Mesodermal cell (in vitro differentiated cells): ENCODE measurements around the gene CLDN5.

Experiments used
- H3K27ac ChIP-seq: 2 replicates; pipeline ENCODE4 v1.7.0; 2013; ENCODE audit warnings: mild to moderate bottlenecking, low read depth, low read length, moderate library complexity; ENCODE audit not compliant: severe bottlenecking
- H3K36me3 ChIP-seq: 2 replicates; pipeline ENCODE4 v1.7.1; 2013; ENCODE audit warnings: mild to moderate bottlenecking, low read length, moderate library complexity; ENCODE audit not compliant: control insufficient read depth, insufficient read depth
- H3K4me1 ChIP-seq: one replicate; pipeline ENCODE4 v1.7.1; 2013; ENCODE audit warnings: mild to moderate bottlenecking, low read length; ENCODE audit not compliant: insufficient read depth, control insufficient read depth, poor library complexity, severe bottlenecking
- H3K4me3 ChIP-seq: 2 replicates; pipeline ENCODE4 v1.7.0; 2013; ENCODE audit warnings: low read length, control low read depth, mild to moderate bottlenecking; ENCODE audit not compliant: insufficient read depth, poor library complexity, severe bottlenecking; ENCODE audit errors: extremely low read depth
- H3K9me3 ChIP-seq: 2 replicates; pipeline ENCODE4 v1.7.1; 2013; ENCODE audit warnings: mild to moderate bottlenecking, low read length, moderate library complexity; ENCODE audit not compliant: control insufficient read depth
- WGBS, 2 experiments: methylation state at CpG; one replicate each; pipeline ENCODE4 v1.1.5; 2013; ENCODE audit warnings: missing lambda C conversion rate in 2 of 2; ENCODE audit not compliant: insufficient coverage in 2 of 2; 5-methylcytosine and 5-hydroxymethylcytosine counted together

CLDN5 gene

GRCh38 chr22:19479355-19480172 lies 44.6 kb downstream of the CLDN5 start, which contains the start of gene CDC45:
Gene CDC45 (plus strand): TSS chr22:19479920. CDS start chr22:19479969, 49 bp downstream.
- H3K36me3 ChIP-seq = peaks cover 53% of the 10 kb centered on the region
- peak within 1 kb of the TSS; percentile 99 for H3K27ac ChIP-seq
- H3K4me1 ChIP-seq = peaks cover 14% of the 10 kb centered on the region
- WGBS, 2 experiments = 0 to 1% methylated on average over 28 to 41 of the region's 50 CpGs
- no peaks in the 10 kb centered on the region for H3K9me3 ChIP-seq
- peak within 1 kb of the TSS; percentile 80 for H3K4me3 ChIP-seq

GRCh38 chr22:19478901-19479354 lies 45.3 kb downstream of the CLDN5 start, which contains the start of gene UFD1:
Gene UFD1 (minus strand): TSS chr22:19479193. CDS start chr22:19479085, 108 bp downstream.
- WGBS, 2 experiments = 0% methylated on average over 31 to 36 of the region's 42 CpGs
- H3K4me1 ChIP-seq = peaks cover 14% of the 10 kb centered on the region
- H3K9me3 ChIP-seq = no peaks in the 10 kb centered on the region
- peak within 1 kb of the TSS; percentile 80 for H3K4me3 ChIP-seq
- peak within 1 kb of the TSS; percentile 99 for H3K27ac ChIP-seq
- H3K36me3 ChIP-seq = peaks cover 53% of the 10 kb centered on the region

- 1 to 3% methylated on average over 20 to 25 of the region's 31 CpGs for whole genome bisulfite sequencing, 2 experiments
These were observed 45.9 kb downstream of the CLDN5 start for GRCh38 chr22:19478045-19478900.

DNA sequence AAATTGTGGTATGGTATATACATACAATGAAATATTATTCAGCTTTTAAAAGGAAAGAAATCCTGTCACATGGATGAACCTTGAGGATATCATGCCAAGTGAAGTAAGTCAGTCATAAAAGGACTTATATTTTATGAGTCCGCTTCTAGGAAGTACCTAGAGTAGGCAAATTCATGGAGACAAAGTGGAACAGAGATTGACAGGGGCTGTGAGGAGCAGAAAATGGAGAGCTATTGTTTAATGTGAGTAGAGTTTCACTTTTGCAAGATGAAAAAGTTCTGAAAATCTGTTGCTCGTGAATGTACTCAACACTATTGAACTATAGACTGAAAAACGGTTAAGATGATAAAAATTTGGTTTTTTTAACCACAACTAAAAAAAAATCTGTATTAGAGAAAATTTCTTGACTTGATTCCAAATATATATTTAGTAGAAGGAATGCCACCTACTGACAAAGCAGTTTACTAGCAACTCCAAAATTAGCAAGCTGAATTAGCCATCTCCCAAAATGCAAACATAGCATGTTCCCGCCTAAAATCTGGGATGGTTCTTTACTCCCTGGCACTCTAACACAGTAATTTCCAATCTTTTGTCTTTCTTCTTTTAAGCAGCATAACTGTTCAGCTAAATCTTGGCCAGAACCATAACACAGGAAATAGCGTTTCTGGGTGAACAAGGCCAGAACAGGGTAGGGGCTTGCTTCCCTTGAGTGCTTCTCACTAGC lies 46.7 kb downstream of the CLDN5 start:
- Histone ChIP-seq H3K9me3 (no peaks in the 10 kb centered on the region), H3K4me1 (peaks cover 14% of the 10 kb centered on the region), H3K27ac (no peak overlapping the region), H3K4me3 (peak overlapping the region; percentile 80), H3K36me3 (peaks cover 56% of the 10 kb centered on the region)
- 74 to 78% methylated on average over 2 to 3 of the region's 5 CpGs for WGBS, 2 experiments

More at GRCh38 chr22:19478045-19478900, 45.9 kb downstream of the CLDN5 start:
- Histone ChIP-seq H3K9me3 (no peaks in the 10 kb centered on the region), H3K4me3 (peak overlapping the region; percentile 80), H3K27ac (peak overlapping the region; percentile 99), H3K36me3 (peaks cover 55% of the 10 kb centered on the region), H3K4me1 (peaks cover 14% of the 10 kb centered on the region)

DNA sequence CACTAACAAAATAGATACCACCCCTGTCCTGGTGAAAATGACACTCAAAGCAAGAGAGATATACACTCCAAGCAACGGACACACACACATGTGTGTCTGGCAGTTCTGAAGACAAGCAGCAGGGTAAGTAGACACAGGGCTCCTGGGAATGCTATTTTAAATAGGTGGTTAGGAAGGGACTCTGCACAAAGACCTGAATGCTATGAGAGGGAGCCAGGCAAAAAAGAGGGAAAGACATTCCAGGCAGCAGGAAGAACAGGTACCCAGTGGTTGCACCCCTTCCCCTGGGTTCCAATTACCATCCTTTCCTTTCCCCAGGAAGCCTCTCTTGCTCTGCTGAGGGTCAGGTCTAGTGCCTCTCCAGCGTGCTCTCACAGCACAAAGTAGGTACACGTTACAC lies 48.2 kb downstream of the CLDN5 start:
- no peaks in the 10 kb centered on the region for H3K9me3 ChIP-seq
- peaks cover 12% of the 10 kb centered on the region for H3K4me1 ChIP-seq
- H3K4me3 ChIP-seq = no peak overlapping the region
- peaks cover 61% of the 10 kb centered on the region for H3K36me3 ChIP-seq
- no peak overlapping the region for H3K27ac ChIP-seq
- 93% methylated on average over 2 of the region's 3 CpGs; no CpG with 5 or more reads in 1 of the 2 experiments for WGBS, 2 experiments

GRCh38 chr22:19473578-19473977 lies 50.6 kb downstream of the CLDN5 start:
- Histone ChIP-seq H3K27ac (no peak overlapping the region), H3K36me3 (peaks cover 81% of the 10 kb centered on the region), H3K9me3 (no peaks in the 10 kb centered on the region), H3K4me3 (no peak overlapping the region), H3K4me1 (peaks cover 4% of the 10 kb centered on the region)
- WGBS, 2 experiments = 86 to 88% methylated on average over 1 to 2 of the region's 3 CpGs
